Activated CD4-positive, alpha-beta T cell treated with anti-CD3 and anti-CD28 coated beads, Interleukin-2, amount 10 ng/mL, durations not matched to agents 7 days and 5 days (primary cell): Measurements from ENCODE around the gene SLC23A3. TPM values are rescaled to one million over a fixed set of nuclear protein-coding genes. Genes with fewer than 3 reads are reported as not detected.
"Not testable (repeated sequence)": the region's sequence is repeated elsewhere in the genome, so short reads cannot be mapped to it uniquely, and the experiment has no call there.

Source experiments
- CTCF ChIA-PET: fragments of 350-600 bp; sonication (Branson Sonifier 250); formaldehyde crosslinking; loops from one replicate; lab custom pipeline; 2021; ENCODE audit warnings: antibody characterized with exemption; lab: Charles Lee
- POLR2A ChIA-PET: fragments of 350-600 bp; sonication (Branson Sonifier 250); formaldehyde crosslinking; loops from one replicate; lab custom pipeline; 2021; ENCODE audit warnings: antibody characterized with exemption; lab: Charles Lee
- DNase-seq: peaks from one replicate; pipeline ENCODE4 v3.0.0-alpha.2; 2020
- H3K27ac Mint-ChIP-seq: one replicate; pipeline ENCODE4 v1.8.0; 2021; ENCODE audit warnings: mild to moderate bottlenecking, moderate library complexity, mixed read lengths
- H3K27me3 Mint-ChIP-seq: one replicate; pipeline ENCODE4 v1.8.0; 2021; ENCODE audit warnings: mixed read lengths
- H3K36me3 Mint-ChIP-seq: one replicate; pipeline ENCODE4 v1.8.0; 2021; ENCODE audit warnings: low read depth, mixed read lengths
- H3K4me1 Mint-ChIP-seq: one replicate; pipeline ENCODE4 v1.8.0; 2021; ENCODE audit warnings: mixed read lengths
- H3K4me3 Mint-ChIP-seq: one replicate; pipeline ENCODE4 v1.8.0; 2021; ENCODE audit warnings: mild to moderate bottlenecking, moderate library complexity, mixed read lengths
- H3K9me3 Mint-ChIP-seq: one replicate; pipeline ENCODE4 v1.8.0; 2021; ENCODE audit warnings: mixed read lengths
- total RNA-seq, 2 experiments: library from RNA; stranded (reverse); gene quantifications; one replicate each; pipeline ENCODE4 v1.2.3, GENCODE V29; 2021

The SLC23A3 gene
- total RNA-seq, 2 experiments from 2014 or later = 2.3 to 2.8 TPM

DNA sequence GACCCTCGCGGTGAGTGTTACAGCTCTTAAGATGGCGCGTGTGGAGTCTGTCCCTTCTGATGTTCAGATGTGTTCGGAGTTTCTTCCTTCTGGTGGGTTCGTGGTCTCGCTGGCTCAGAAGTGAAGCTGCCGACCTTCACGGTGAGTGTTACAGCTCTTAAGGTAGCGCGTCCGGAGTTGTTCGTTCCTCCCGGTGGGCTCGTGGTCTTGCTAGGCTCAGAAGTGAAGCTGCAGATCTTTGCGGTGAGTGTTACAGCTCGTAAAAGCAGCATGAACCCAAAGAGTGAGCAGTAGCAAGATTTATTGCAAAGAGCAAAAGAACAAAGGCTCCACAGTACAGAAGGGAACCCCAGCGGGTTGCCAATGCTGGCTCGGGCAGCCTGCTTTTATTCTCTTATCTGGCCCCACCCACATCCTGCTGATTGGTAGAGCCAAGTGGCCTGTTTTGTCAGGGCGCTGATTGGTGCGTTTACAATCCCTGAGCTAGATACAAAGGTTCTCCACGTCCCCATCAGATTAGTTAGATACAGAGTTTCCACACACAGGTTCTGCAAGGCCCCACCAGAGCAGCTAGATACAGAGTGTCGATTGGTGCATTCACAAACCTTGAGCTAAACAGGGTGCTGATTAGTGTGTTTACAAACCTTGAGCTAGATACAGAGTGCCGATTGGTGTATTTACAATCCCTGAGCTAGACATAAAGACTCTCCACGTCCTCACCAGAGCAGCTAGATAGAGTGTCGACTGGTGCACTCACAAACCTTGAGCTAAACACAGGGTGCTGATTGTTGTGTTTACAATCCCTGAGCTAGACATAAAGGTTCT, 30.9 kb upstream of the SLC23A3 start:
- Mint-ChIP-seq H3K4me3 (peak overlapping the region; percentile 35), H3K27ac (peak overlapping the region; percentile 70)
- ChIA-PET CTCF (interaction anchor here (0.9 to 7.5 kb wide), 5 partner anchors 11 to 95 kb away, joined by 5 to 40 read pairs (median 5); partner anchors contain the start of gene DNAJB2), POLR2A (interaction anchor here (0.8 kb wide), 1 partner anchor 18 kb away, joined by 4 read pairs; no protein-coding TSS in a partner anchor)
- H3K27me3 Mint-ChIP-seq, H3K4me1 Mint-ChIP-seq, DNase-seq, H3K36me3 Mint-ChIP-seq, H3K9me3 Mint-ChIP-seq: not testable (repeated sequence)

GRCh38 chr2:219199470-219200211, 29.8 kb upstream of the SLC23A3 start:
- H3K9me3 Mint-ChIP-seq = peaks cover 3% of the 10 kb centered on the region
- H3K36me3 Mint-ChIP-seq = no peaks in the 10 kb centered on the region
- ChIA-PET POLR2A (interaction anchor here (0.8 kb wide), 1 partner anchor 17 kb away, joined by 4 read pairs; no protein-coding TSS in a partner anchor), CTCF (interaction anchor here (0.8 to 7.5 kb wide), 6 partner anchors 12 to 468 kb away, joined by 3 to 40 read pairs (median 5); partner anchors contain the start of gene CNPPD1)
- no peak for DNase-seq
- H3K4me3 Mint-ChIP-seq = no peak overlapping the region
- no peaks in the 10 kb centered on the region for H3K27me3 Mint-ChIP-seq
- H3K4me1 Mint-ChIP-seq = peaks cover 7% of the 10 kb centered on the region
- H3K27ac Mint-ChIP-seq = no peak overlapping the region

GRCh38 chr2:219198974-219199373, 29.1 kb upstream of the SLC23A3 start:
- ChIA-PET POLR2A (no interaction called here), CTCF (interaction anchor here (0.8 to 7.5 kb wide), 5 partner anchors 11 to 468 kb away, joined by 3 to 40 read pairs (median 5); partner anchors contain the start of gene CNPPD1)
- H3K27me3 Mint-ChIP-seq = no peaks in the 10 kb centered on the region
- H3K4me1 Mint-ChIP-seq = peaks cover 7% of the 10 kb centered on the region
- DNase-seq = no peak
- no peak overlapping the region for H3K4me3 Mint-ChIP-seq
- H3K9me3 Mint-ChIP-seq = no peaks in the 10 kb centered on the region
- H3K36me3 Mint-ChIP-seq = no peaks in the 10 kb centered on the region
- H3K27ac Mint-ChIP-seq = no peak overlapping the region

DNA sequence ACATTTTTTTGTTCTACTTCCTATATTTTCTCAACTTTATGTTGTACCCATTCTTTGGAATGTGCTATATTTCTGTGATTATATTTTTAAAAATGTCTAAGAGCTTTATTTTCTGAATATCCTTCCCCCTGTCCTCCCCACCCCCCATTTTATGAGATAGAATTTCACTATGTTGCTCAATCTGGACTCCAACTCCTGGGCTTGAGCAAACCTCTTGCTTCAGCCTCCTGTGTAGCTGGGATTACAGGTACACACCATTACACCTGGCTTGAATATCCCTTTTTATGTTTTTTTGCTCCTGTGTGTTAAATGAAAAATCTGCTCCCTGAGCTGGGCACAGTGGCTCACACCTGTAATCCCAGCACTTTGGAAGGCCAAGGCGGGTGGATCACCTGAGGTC, 27.6 kb upstream of the SLC23A3 start:
- H3K27me3 Mint-ChIP-seq = no peaks in the 10 kb centered on the region
- ChIA-PET CTCF (interaction anchor here (1.0 to 7.5 kb wide), 5 partner anchors 15 to 168 kb away, joined by 3 to 40 read pairs (median 4); partner anchors contain the start of gene CNPPD1), POLR2A (no interaction called here)

DNA sequence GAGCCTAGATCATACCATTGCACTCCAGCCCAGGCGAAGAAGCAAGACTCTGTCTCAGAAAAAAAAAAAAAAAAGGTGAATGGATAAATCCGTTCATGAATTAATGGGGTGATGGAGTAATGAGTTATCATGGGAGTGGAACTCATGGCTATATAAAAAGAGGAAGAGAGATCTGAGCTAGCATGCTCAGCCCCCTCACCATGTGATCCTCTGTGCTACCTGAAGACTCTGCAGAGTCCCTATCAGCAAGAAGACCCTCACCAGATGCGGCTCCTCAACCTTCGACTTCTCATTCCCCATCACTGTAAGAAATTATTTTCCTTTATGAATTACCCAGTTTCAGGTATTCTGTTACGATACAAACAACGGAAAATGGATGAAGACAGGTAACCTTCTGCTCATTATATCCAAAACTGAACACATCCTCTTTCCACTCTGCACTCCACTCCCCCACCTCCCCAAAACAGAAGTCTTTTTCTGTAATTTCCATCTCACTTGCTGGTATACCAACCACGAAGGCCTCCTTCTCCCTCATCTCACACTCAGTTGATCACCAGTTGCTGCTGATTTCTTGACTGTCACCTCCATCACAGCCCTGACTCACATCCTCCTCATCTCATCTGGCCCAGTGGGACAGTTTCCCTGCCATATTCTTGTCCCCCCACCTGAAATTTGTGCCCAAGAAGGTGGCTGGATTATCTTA, 17.1 kb upstream of the SLC23A3 start:
- ChIA-PET CTCF (no interaction called here), POLR2A (no interaction called here)
- H3K9me3 Mint-ChIP-seq = no peaks in the 10 kb centered on the region
- no peaks in the 10 kb centered on the region for H3K27me3 Mint-ChIP-seq
- H3K27ac Mint-ChIP-seq = no peak overlapping the region
- DNase-seq = no peak
- peaks cover 30% of the 10 kb centered on the region for H3K4me1 Mint-ChIP-seq
- peaks cover 37% of the 10 kb centered on the region for H3K36me3 Mint-ChIP-seq
- no peak overlapping the region for H3K4me3 Mint-ChIP-seq

More for the DNA sequence above, 27.6 kb upstream of the SLC23A3 start:
- Mint-ChIP-seq H3K27ac (no peak overlapping the region), H3K9me3 (no peaks in the 10 kb centered on the region), H3K36me3 (no peaks in the 10 kb centered on the region), H3K4me1 (peaks cover 7% of the 10 kb centered on the region), H3K4me3 (no peak overlapping the region)
- DNase-seq = no peak

- Mint-ChIP-seq H3K4me1 (peaks cover 58% of the 10 kb centered on the region), H3K4me3 (no peak overlapping the region), H3K27ac (no peak overlapping the region)
Observed at GRCh38 chr2:219184121-219184520, 14.3 kb upstream of the SLC23A3 start.

GRCh38 chr2:219183151-219183772, 13.4 kb upstream of the SLC23A3 start:
- H3K9me3 Mint-ChIP-seq = no peaks in the 10 kb centered on the region
- ChIA-PET CTCF (interaction anchor here (1.0 to 7.2 kb wide), 7 partner anchors 9 to 112 kb away, joined by 3 to 40 read pairs (median 10); partner anchors contain the start of genes NHEJ1 and ZFAND2B), POLR2A (interaction anchor here (1.1 kb wide), 1 partner anchor 11 kb away, joined by 3 read pairs; no protein-coding TSS in a partner anchor)
- peak overlapping the region; percentile 56 for H3K27ac Mint-ChIP-seq
- no peak overlapping the region for H3K4me3 Mint-ChIP-seq
- peaks cover 61% of the 10 kb centered on the region for H3K36me3 Mint-ChIP-seq
- peaks cover 61% of the 10 kb centered on the region for H3K4me1 Mint-ChIP-seq
- no peak for DNase-seq
- H3K27me3 Mint-ChIP-seq = no peaks in the 10 kb centered on the region

More at GRCh38 chr2:219184121-219184520, 14.3 kb upstream of the SLC23A3 start:
- Mint-ChIP-seq H3K27me3 (no peaks in the 10 kb centered on the region), H3K36me3 (peaks cover 60% of the 10 kb centered on the region), H3K9me3 (no peaks in the 10 kb centered on the region)
- ChIA-PET POLR2A (no interaction called here), CTCF (interaction anchor here (1.2 to 7.2 kb wide), 3 partner anchors 9 to 14 kb away, joined by 3 to 40 read pairs (median 10); partner anchors contain the start of gene SLC23A3)
- DNase-seq = no peak

DNA sequence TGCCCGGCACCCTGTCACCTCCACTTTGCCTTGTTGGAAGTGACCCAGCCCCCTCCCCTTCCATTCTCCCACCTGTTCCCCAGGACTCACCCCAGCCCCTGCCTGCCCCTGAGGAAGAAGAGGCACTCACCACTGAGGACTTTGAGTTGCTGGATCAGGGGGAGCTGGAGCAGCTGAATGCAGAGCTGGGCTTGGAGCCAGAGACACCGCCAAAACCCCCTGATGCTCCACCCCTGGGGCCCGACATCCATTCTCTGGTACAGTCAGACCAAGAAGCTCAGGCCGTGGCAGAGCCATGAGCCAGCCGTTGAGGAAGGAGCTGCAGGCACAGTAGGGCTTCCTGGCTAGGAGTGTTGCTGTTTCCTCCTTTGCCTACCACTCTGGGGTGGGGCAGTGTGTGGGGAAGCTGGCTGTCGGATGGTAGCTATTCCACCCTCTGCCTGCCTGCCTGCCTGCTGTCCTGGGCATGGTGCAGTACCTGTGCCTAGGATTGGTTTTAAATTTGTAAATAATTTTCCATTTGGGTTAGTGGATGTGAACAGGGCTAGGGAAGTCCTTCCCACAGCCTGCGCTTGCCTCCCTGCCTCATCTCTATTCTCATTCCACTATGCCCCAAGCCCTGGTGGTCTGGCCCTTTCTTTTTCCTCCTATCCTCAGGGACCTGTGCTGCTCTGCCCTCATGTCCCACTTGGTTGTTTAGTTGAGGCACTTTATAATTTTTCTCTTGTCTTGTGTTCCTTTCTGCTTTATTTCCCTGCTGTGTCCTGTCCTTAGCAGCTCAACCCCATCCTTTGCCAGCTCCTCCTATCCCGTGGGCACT, 12.7 kb upstream of the SLC23A3 start:
- Mint-ChIP-seq H3K36me3 (peaks cover 61% of the 10 kb centered on the region), H3K4me3 (peak overlapping the region; percentile 24), H3K4me1 (peaks cover 63% of the 10 kb centered on the region), H3K9me3 (no peaks in the 10 kb centered on the region), H3K27me3 (no peaks in the 10 kb centered on the region), H3K27ac (peak overlapping the region; percentile 72)
- ChIA-PET CTCF (interaction anchor here (1.0 to 7.2 kb wide), 10 partner anchors 10 to 112 kb away, joined by 3 to 40 read pairs (median 8); partner anchors contain the start of genes NHEJ1 and ZFAND2B), POLR2A (interaction anchor here (0.7 to 1.6 kb wide), 3 partner anchors 11 to 24 kb away, joined by 3 to 4 read pairs (median 4); partner anchors contain the start of gene ZFAND2B)
- DNase-seq = no peak

GRCh38 chr2:219181531-219181930, 11.7 kb upstream of the SLC23A3 start:
- ChIA-PET POLR2A (interaction anchor here (1.6 kb wide), 1 partner anchor 25 kb away, joined by 4 read pairs; the partner anchor contains the start of gene ZFAND2B), CTCF (interaction anchor here (0.6 to 7.2 kb wide), 10 partner anchors 10 to 113 kb away, joined by 3 to 40 read pairs (median 6); partner anchors contain the start of genes NHEJ1, SLC23A3 and ZFAND2B)
- peaks cover 66% of the 10 kb centered on the region for H3K4me1 Mint-ChIP-seq
- no peaks in the 10 kb centered on the region for H3K27me3 Mint-ChIP-seq
- H3K36me3 Mint-ChIP-seq = peaks cover 56% of the 10 kb centered on the region
- no peak for DNase-seq
- no peaks in the 10 kb centered on the region for H3K9me3 Mint-ChIP-seq
- peak overlapping the region; percentile 72 for H3K27ac Mint-ChIP-seq
- peak overlapping the region; percentile 24 for H3K4me3 Mint-ChIP-seq

- ChIA-PET CTCF (interaction anchor here (0.6 to 7.2 kb wide), 9 partner anchors 9 to 114 kb away, joined by 3 to 40 read pairs (median 7); partner anchors contain the start of genes NHEJ1, SLC23A3 and ZFAND2B), POLR2A (no interaction called here)
- peaks cover 64% of the 10 kb centered on the region for H3K4me1 Mint-ChIP-seq
- H3K27me3 Mint-ChIP-seq = no peaks in the 10 kb centered on the region
- peak overlapping the region; percentile 78 for H3K27ac Mint-ChIP-seq
- H3K4me3 Mint-ChIP-seq = no peak overlapping the region
- no peak for DNase-seq
- H3K9me3 Mint-ChIP-seq = no peaks in the 10 kb centered on the region
- peaks cover 53% of the 10 kb centered on the region for H3K36me3 Mint-ChIP-seq
Observed at GRCh38 chr2:219180961-219181360, 11.1 kb upstream of the SLC23A3 start.
